ENCODE data around the gene CHRDL1.

- TF ChIP-seq CTCF (conservative IDR thresholded peaks at IDR 0.05 in 1 of 2, IDR thresholded peaks at IDR 0.05 in 1 of 2; ENCODE audit: low read depth in 1 of 2, low read length in 2 of 2) (no peak), EZH2 (IDR thresholded peaks at IDR 0.05; ENCODE audit: low read length, missing control alignments) (no peak)
Observed at GRCh38 chrX:110796407-110796697, 735 bp upstream of the CHRDL1 start.
